Endodermal cell (in vitro differentiated cells): ENCODE results near the gene PHGDH. TPM values are rescaled to one million over a fixed set of nuclear protein-coding genes. Genes with fewer than 3 reads are reported as not detected.

Experiments used
- DNase-seq: peaks from one replicate; pipeline ENCODE4 v3.0.0-alpha.2; 2017
- H3K27ac ChIP-seq: 2 replicates; pipeline ENCODE4 v1.5.1; 2013; ENCODE audit warnings: mild to moderate bottlenecking, low read depth, low read length, moderate library complexity
- H3K27me3 ChIP-seq: 2 replicates; pipeline ENCODE4 v1.6.1; 2013; ENCODE audit warnings: mild to moderate bottlenecking, low read length, moderate library complexity; ENCODE audit not compliant: insufficient read depth, control insufficient read depth, poor library complexity, severe bottlenecking
- H3K36me3 ChIP-seq: 2 replicates; pipeline ENCODE4 v1.7.0; 2013; ENCODE audit warnings: mild to moderate bottlenecking, low read length, moderate library complexity; ENCODE audit not compliant: control insufficient read depth, insufficient read depth
- H3K4me1 ChIP-seq: one replicate; pipeline ENCODE4 v1.7.0; 2013; ENCODE audit warnings: low read length; ENCODE audit not compliant: control insufficient read depth, insufficient read depth
- H3K4me3 ChIP-seq: 2 replicates; pipeline ENCODE4 v1.5.1; 2013; ENCODE audit warnings: mild to moderate bottlenecking, low read length, moderate library complexity
- H3K9ac ChIP-seq: 2 replicates; pipeline ENCODE4 v1.6.1; 2013; ENCODE audit warnings: mild to moderate bottlenecking, low read length, moderate library complexity; ENCODE audit not compliant: poor library complexity, severe bottlenecking; ENCODE audit errors: extremely low read depth
- H3K9me3 ChIP-seq: 2 replicates; pipeline ENCODE4 v1.6.1; 2013; ENCODE audit warnings: mild to moderate bottlenecking, low read length, moderate library complexity; ENCODE audit not compliant: control insufficient read depth
- H3K27ac Mint-ChIP-seq: 2 replicates; pipeline ENCODE4 v1.8.0; 2020; ENCODE audit warnings: mixed read lengths
- H3K27me3 Mint-ChIP-seq: 2 replicates; pipeline ENCODE4 v1.8.0; 2021; ENCODE audit warnings: mild to moderate bottlenecking, mixed read lengths; ENCODE audit not compliant: insufficient read depth
- H3K36me3 Mint-ChIP-seq: 2 replicates; pipeline ENCODE4 v1.8.0; 2020; ENCODE audit warnings: low read depth, mixed read lengths
- H3K4me1 Mint-ChIP-seq: 2 replicates; pipeline ENCODE4 v1.8.0; 2020; ENCODE audit warnings: mixed read lengths
- H3K4me3 Mint-ChIP-seq: 2 replicates; pipeline ENCODE4 v1.8.0; 2020; ENCODE audit warnings: mild to moderate bottlenecking, moderate library complexity, mixed read lengths
- H3K9me3 Mint-ChIP-seq: 2 replicates; pipeline ENCODE4 v1.8.0; 2020; ENCODE audit warnings: mild to moderate bottlenecking, mixed read lengths
- CTCF ChIP-seq: fragments of 200-600 bp; sonication (generic); conservative IDR thresholded peaks from 2 replicates; pipeline ENCODE4 v1.5.0; 2021; ENCODE audit warnings: antibody characterized with exemption, mild to moderate bottlenecking
- WGBS, 2 experiments: methylation state at CpG; one replicate each; pipeline versions ENCODE4 v1.1.5 to v1.1.7; 2013; ENCODE audit warnings: missing lambda C conversion rate in 2 of 2, mixed read lengths in 1 of 2; ENCODE audit not compliant: insufficient coverage in 1 of 2, insufficient read length in 1 of 2; 5-methylcytosine and 5-hydroxymethylcytosine counted together
- total RNA-seq, 2 donors: library from RNA; stranded (reverse); fragmentation: NEBNext Ultra II Directional in 1 of 2; extraction: Animal tissue kit (Norgen Biotek cat#: 25700) in 1 of 2; gene quantifications; 2 replicates in 1 of 2; 3 replicates in 1 of 2; pipeline ENCODE4 v1.2.1, GENCODE V29; 2021

The PHGDH gene
- total RNA-seq, 2 donors from 2014 or later, result 156 to 176 TPM

GRCh38 chr1:119778886-119779560 is 67.3 kb downstream of the PHGDH start:
- Mint-ChIP-seq H3K4me1 (peaks cover 40% of the 10 kb centered on the region), H3K27ac (peak overlapping the region; percentile 5), H3K4me3 (no peak overlapping the region), H3K9me3 (no peaks in the 10 kb centered on the region), H3K27me3 (no peaks in the 10 kb centered on the region), H3K36me3 (no peaks in the 10 kb centered on the region)
- Histone ChIP-seq H3K36me3 (no peaks in the 10 kb centered on the region), H3K4me1 (peaks cover 26% of the 10 kb centered on the region), H3K27ac (no peak overlapping the region), H3K4me3 (no peak overlapping the region), H3K27me3 (no peaks in the 10 kb centered on the region), H3K9me3 (no peaks in the 10 kb centered on the region), H3K9ac (no peak overlapping the region)
- TF ChIP-seq CTCF, result no peak
- WGBS, 2 experiments, result 95 to 98% methylated on average over 10 to 13 of the region's 13 CpGs
- no peak for DNase-seq

- H3K4me1 Mint-ChIP-seq, result peaks cover 31% of the 10 kb centered on the region
- 78 to 87% methylated on average over 5 of the region's 5 CpGs for WGBS, 2 experiments
- no peak for DNase-seq
- H3K27me3 Mint-ChIP-seq, result no peaks in the 10 kb centered on the region
- TF ChIP-seq CTCF, result no peak
- no peaks in the 10 kb centered on the region for H3K9me3 Mint-ChIP-seq
- H3K9me3 ChIP-seq, result no peaks in the 10 kb centered on the region
- no peak overlapping the region for H3K4me3 Mint-ChIP-seq
- peaks cover 20% of the 10 kb centered on the region for H3K4me1 ChIP-seq
- H3K36me3 ChIP-seq, result no peaks in the 10 kb centered on the region
- no peak overlapping the region for H3K27ac ChIP-seq
- H3K9ac ChIP-seq, result no peak overlapping the region
- H3K27me3 ChIP-seq, result no peaks in the 10 kb centered on the region
- no peak overlapping the region for H3K4me3 ChIP-seq
- no peaks in the 10 kb centered on the region for H3K36me3 Mint-ChIP-seq
- no peak overlapping the region for H3K27ac Mint-ChIP-seq
These were observed 68.2 kb downstream of the PHGDH start for GRCh38 chr1:119779869-119780356.

GRCh38 chr1:119781434-119782210 is 69.9 kb downstream of the PHGDH start:
- Mint-ChIP-seq H3K4me3 (no peak overlapping the region), H3K27me3 (no peaks in the 10 kb centered on the region), H3K9me3 (peaks cover 3% of the 10 kb centered on the region), H3K36me3 (no peaks in the 10 kb centered on the region), H3K4me1 (peaks cover 23% of the 10 kb centered on the region), H3K27ac (no peak overlapping the region)
- Histone ChIP-seq H3K27ac (no peak overlapping the region), H3K9me3 (no peaks in the 10 kb centered on the region), H3K9ac (no peak overlapping the region), H3K4me1 (peaks cover 16% of the 10 kb centered on the region), H3K27me3 (no peaks in the 10 kb centered on the region), H3K4me3 (no peak overlapping the region), H3K36me3 (no peaks in the 10 kb centered on the region)
- no peak for TF ChIP-seq CTCF
- DNase-seq, result no peak
- WGBS, 2 experiments, result 73 to 78% methylated on average over 4 to 11 of the region's 11 CpGs
